Keratinocyte (primary cell): ENCODE measurements around the gene CTNNBL1. TPM values are rescaled to one million over a fixed set of nuclear protein-coding genes. Genes with fewer than 3 reads are reported as not detected.

ENCODE experiments used
- DNase-seq: peaks from one replicate; pipeline ENCODE4 v3.0.0-alpha.2; 2011; ENCODE audit warnings: low read depth, missing footprints, low spot score
- FAIRE-seq: peaks from 2 replicates; lab custom pipeline; 2011; peaks lifted over from hg19 to GRCh38; lab: Jason Lieb, UNC
- H2AFZ ChIP-seq: 2 replicates; pipeline ENCODE4 v1.6.0; 2012; ENCODE audit warnings: low read length, control low read depth, inconsistent platforms; ENCODE audit not compliant: control insufficient read depth
- H3K27ac ChIP-seq: 2 replicates; pipeline ENCODE4 v1.5.1; 2011; ENCODE audit warnings: low read length; ENCODE audit not compliant: control insufficient read depth, insufficient read depth
- H3K27me3 ChIP-seq: 3 replicates; pipeline ENCODE4 v1.6.0; 2011; ENCODE audit warnings: low read length; ENCODE audit not compliant: control insufficient read depth, insufficient read depth; ENCODE audit errors: extremely low read depth
- H3K36me3 ChIP-seq, 2 experiments: 2 replicates in 1 of 2; 3 replicates in 1 of 2; pipeline ENCODE4 v1.5.1; 2011; ENCODE audit warnings: low read length in 2 of 2, mild to moderate bottlenecking in 1 of 2; ENCODE audit not compliant: control insufficient read depth in 2 of 2, insufficient read depth in 2 of 2; ENCODE audit errors: extremely low read depth in 1 of 2
- H3K4me1 ChIP-seq: 3 replicates; pipeline ENCODE4 v1.5.1; 2011; ENCODE audit warnings: low read length; ENCODE audit not compliant: control insufficient read depth, insufficient read depth; ENCODE audit errors: extremely low read depth
- H3K4me2 ChIP-seq: 3 replicates; pipeline ENCODE4 v1.6.0; 2011; ENCODE audit warnings: low read depth, low read length; ENCODE audit not compliant: control insufficient read depth, insufficient read depth; ENCODE audit errors: extremely low read depth
- H3K4me3 ChIP-seq, 3 experiments: fragments of 200-600 bp in 1 of 3; sonication (generic) in 1 of 3; 2 replicates in 2 of 3; 3 replicates in 1 of 3; pipeline ENCODE4 v1.5.1; 2011 to 2016; ENCODE audit warnings: low read length in 3 of 3, mild to moderate bottlenecking in 3 of 3, control low read depth in 2 of 3, inconsistent platforms in 1 of 3, low read depth in 1 of 3, mixed read lengths in 1 of 3, mixed run types in 1 of 3, moderate library complexity in 1 of 3; ENCODE audit not compliant: control insufficient read depth in 2 of 3, insufficient read depth in 2 of 3; ENCODE audit errors: extremely low read depth in 1 of 3
- H3K79me2 ChIP-seq: 2 replicates; pipeline ENCODE4 v1.6.0; 2012; ENCODE audit warnings: low read length; ENCODE audit not compliant: control insufficient read depth, insufficient read depth
- H3K9ac ChIP-seq: 3 replicates; pipeline ENCODE4 v1.6.0; 2011; ENCODE audit warnings: low read length; ENCODE audit not compliant: control insufficient read depth, insufficient read depth; ENCODE audit errors: extremely low read depth
- H3K9me1 ChIP-seq: 3 replicates; pipeline ENCODE4 v1.6.0; 2011; ENCODE audit warnings: low read length; ENCODE audit not compliant: control insufficient read depth, insufficient read depth; ENCODE audit errors: extremely low read depth
- H3K9me3 ChIP-seq: 2 replicates; pipeline ENCODE4 v1.5.1; 2012; ENCODE audit warnings: low read depth, low read length; ENCODE audit not compliant: control insufficient read depth
- H4K20me1 ChIP-seq: 3 replicates; pipeline ENCODE4 v1.6.0; 2011; ENCODE audit warnings: low read length; ENCODE audit not compliant: control insufficient read depth, insufficient read depth; ENCODE audit errors: extremely low read depth
- EZH2 ChIP-seq: IDR thresholded peaks from one replicate; pipeline ENCODE4 v1.6.1; 2012; ENCODE audit warnings: inconsistent platforms, mild to moderate bottlenecking, low read length, moderate library complexity
- dilution Hi-C: fragments of 300-500 bp; cut with MboI; formaldehyde crosslinking; loops from one replicate; pipeline ENCODE4 v1.7.0; 2020; ENCODE audit warnings: low sequenced_read_pairs; ENCODE audit not compliant: extremely low pct_ligation_motif_present
- polyA plus RNA-seq, 5 experiments: library from polyadenylated mRNA; depleted of rRNA in 3 of 5; stranded (reverse) in 3 of 5; stranded (forward) in 1 of 5; unstranded in 1 of 5; fragments of >200 nt; gene quantifications; 1 replicate in 1 of 5; 2 replicates in 3 of 5; 3 replicates in 1 of 5; pipeline versions ENCODE4 v1.2.1 to v1.2.3, GENCODE V29; 2011 to 2012; ENCODE audit warnings: missing spikeins in 2 of 5, low read depth in 1 of 5, low replicate concordance in 1 of 5
- TF ChIP-seq, protein P1 (sequence below), 3 experiments: IDR thresholded peaks in 1 of 3; conservative IDR thresholded peaks in 1 of 3; optimal IDR thresholded peaks in 1 of 3; 2 replicates in 2 of 3; 3 replicates in 1 of 3; pipeline versions ENCODE3 to v1.5.1; 2011; ENCODE audit warnings: low read length in 3 of 3, mild to moderate bottlenecking in 3 of 3, moderate library complexity in 2 of 3, control low read depth in 1 of 3, inconsistent platforms in 1 of 3; ENCODE audit not compliant: insufficient read depth in 2 of 3; ENCODE audit errors: extremely low read depth in 1 of 3

The CTNNBL1 gene
- polyA plus RNA-seq, 1 donor (not counting 4 experiments of a cell fraction or from before 2014, with no cell fraction given) = 37.0 TPM

GRCh38 chr20:37770908-37771307 is 77.1 kb downstream of the CTNNBL1 start:
- H3K27me3 ChIP-seq = no peaks in the 10 kb centered on the region
- dilution Hi-C loops = no loop called here

DNA sequence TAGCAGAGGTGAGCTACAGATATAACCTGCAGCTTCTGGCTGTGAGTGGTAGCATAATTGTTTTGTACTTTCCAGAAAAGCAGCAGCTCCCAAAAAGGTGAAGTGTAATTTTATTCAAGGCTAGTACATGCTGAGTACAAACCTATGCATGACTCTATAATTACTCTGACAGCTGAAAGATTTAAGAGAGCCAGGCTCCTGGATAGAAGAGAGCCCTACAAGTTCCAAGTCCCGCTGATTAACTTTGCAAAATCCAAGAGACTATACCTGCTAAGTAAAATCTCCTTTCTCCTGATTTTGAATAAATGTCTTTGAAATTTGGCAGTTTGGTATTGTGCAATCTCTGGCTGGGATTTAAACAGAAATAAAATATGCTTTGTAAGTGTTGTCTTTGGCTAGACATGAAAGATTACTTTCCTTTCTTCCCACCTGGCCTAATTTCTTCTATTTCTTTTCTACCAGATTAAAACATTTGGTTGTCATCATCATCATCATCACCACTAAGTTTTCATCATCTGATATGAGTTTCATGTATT is 79.5 kb downstream of the CTNNBL1 start:
- H3K27ac ChIP-seq = no peak overlapping the region
- H3K4me3 ChIP-seq = no peak overlapping the region
- TF ChIP-seq, protein P1, sequence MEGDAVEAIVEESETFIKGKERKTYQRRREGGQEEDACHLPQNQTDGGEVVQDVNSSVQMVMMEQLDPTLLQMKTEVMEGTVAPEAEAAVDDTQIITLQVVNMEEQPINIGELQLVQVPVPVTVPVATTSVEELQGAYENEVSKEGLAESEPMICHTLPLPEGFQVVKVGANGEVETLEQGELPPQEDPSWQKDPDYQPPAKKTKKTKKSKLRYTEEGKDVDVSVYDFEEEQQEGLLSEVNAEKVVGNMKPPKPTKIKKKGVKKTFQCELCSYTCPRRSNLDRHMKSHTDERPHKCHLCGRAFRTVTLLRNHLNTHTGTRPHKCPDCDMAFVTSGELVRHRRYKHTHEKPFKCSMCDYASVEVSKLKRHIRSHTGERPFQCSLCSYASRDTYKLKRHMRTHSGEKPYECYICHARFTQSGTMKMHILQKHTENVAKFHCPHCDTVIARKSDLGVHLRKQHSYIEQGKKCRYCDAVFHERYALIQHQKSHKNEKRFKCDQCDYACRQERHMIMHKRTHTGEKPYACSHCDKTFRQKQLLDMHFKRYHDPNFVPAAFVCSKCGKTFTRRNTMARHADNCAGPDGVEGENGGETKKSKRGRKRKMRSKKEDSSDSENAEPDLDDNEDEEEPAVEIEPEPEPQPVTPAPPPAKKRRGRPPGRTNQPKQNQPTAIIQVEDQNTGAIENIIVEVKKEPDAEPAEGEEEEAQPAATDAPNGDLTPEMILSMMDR (optimal IDR thresholded peaks at IDR 0.05 in 1 of 3, IDR thresholded peaks at IDR 0.05 in 1 of 3, conservative IDR thresholded peaks at IDR 0.05 in 1 of 3; ENCODE audit: extremely low read depth in 1 of 3, insufficient read depth in 2 of 3, low read length in 3 of 3) = no peak
- TF ChIP-seq EZH2 = no peak
- H3K9me3 ChIP-seq = no peaks in the 10 kb centered on the region
- H3K36me3 ChIP-seq = peaks cover 0 to 8% of the 10 kb centered on the region in 2 experiments
- dilution Hi-C loops = no loop called here
- no peak overlapping the region for H2AFZ ChIP-seq
- DNase-seq (no peak), FAIRE-seq (no peak)
- H3K4me1 ChIP-seq = no peaks in the 10 kb centered on the region
- H3K9ac ChIP-seq = no peak overlapping the region
- H3K4me2 ChIP-seq = no peak overlapping the region
- H4K20me1 ChIP-seq = no peaks in the 10 kb centered on the region
- no peaks in the 10 kb centered on the region for H3K79me2 ChIP-seq
- H3K9me1 ChIP-seq = no peaks in the 10 kb centered on the region
- H3K27me3 ChIP-seq = no peaks in the 10 kb centered on the region

More at GRCh38 chr20:37770908-37771307, 77.1 kb downstream of the CTNNBL1 start:
- H3K9me3 ChIP-seq = no peaks in the 10 kb centered on the region
- no peaks in the 10 kb centered on the region for H3K4me1 ChIP-seq
- H3K79me2 ChIP-seq = no peaks in the 10 kb centered on the region
- H3K36me3 ChIP-seq = peaks cover 0 to 9% of the 10 kb centered on the region in 2 experiments
- H3K9me1 ChIP-seq = no peaks in the 10 kb centered on the region
- TF ChIP-seq, protein P1 (optimal IDR thresholded peaks at IDR 0.05 in 1 of 3, IDR thresholded peaks at IDR 0.05 in 1 of 3, conservative IDR thresholded peaks at IDR 0.05 in 1 of 3; ENCODE audit: extremely low read depth in 1 of 3, insufficient read depth in 2 of 3, low read length in 3 of 3) = no peak
- TF ChIP-seq EZH2 = no peak
- H4K20me1 ChIP-seq = no peaks in the 10 kb centered on the region
- DNase-seq = no peak
- no peak overlapping the region for H3K9ac ChIP-seq
- FAIRE-seq = no peak
- H2AFZ ChIP-seq = no peak overlapping the region
- no peak overlapping the region for H3K4me3 ChIP-seq
- H3K4me2 ChIP-seq = no peak overlapping the region
- H3K27ac ChIP-seq = no peak overlapping the region
